ENCODE data around the gene C17orf67. TPM values are rescaled to one million over a fixed set of nuclear protein-coding genes. Genes with fewer than 3 reads are reported as not detected.

The C17orf67 gene
- total RNA-seq, 1 experiment from 2014 or later, result 1.0 TPM

GRCh38 chr17:56880571-56880970, 46.9 kb upstream of the C17orf67 start:
- no peak overlapping the region for H3K4me3 Mint-ChIP-seq
- Histone ChIP-seq H3K79me2 (ENCODE audit: insufficient read depth, low read length) (no peaks in the 10 kb centered on the region), H2AFZ (ENCODE audit: low read length) (no peak overlapping the region), H2BK15ac (ENCODE audit: low read depth, low read length) (no peak overlapping the region), H2BK5ac (ENCODE audit: insufficient read length, low read length) (no peak overlapping the region), H3K9me3 (ENCODE audit: control insufficient read depth, low read depth, low read length) (no peaks in the 10 kb centered on the region), H2BK20ac (ENCODE audit: low read depth, low read length, poor library complexity, severe bottlenecking) (no peak overlapping the region), H2AK5ac (ENCODE audit: insufficient read length, low read length) (no peak overlapping the region), H3K27ac (ENCODE audit: insufficient read length, low read depth, low read length) (no peak overlapping the region), H4K8ac (replicated peaks; ENCODE audit: insufficient read length, low read depth, low read length) (no peak overlapping the region), H2BK120ac (ENCODE audit: low read depth, low read length, poor library complexity, severe bottlenecking) (no peak overlapping the region), H3K4me1 (ENCODE audit: insufficient read depth, low read length) (0 out of 2 replicates have a peak, but pooled peaks cover 3% of the 10 kb centered on the region), H3K4me2 (ENCODE audit: insufficient read depth, insufficient read length, low read length) (no peak overlapping the region), H3K23ac (ENCODE audit: insufficient read length, low read depth, low read length) (no peak overlapping the region), H3K56ac (ENCODE audit: insufficient read length, low read depth, low read length) (no peak overlapping the region), H3K79me1 (ENCODE audit: insufficient read depth, low read depth, low read length, poor library complexity, severe bottlenecking) (no peaks in the 10 kb centered on the region), H4K91ac (ENCODE audit: insufficient read length, low read depth, low read length) (no peak overlapping the region), H3T11ph (ENCODE audit: low read length) (no peak overlapping the region), H3K27me3 (ENCODE audit: insufficient read depth, low read length) (no peaks in the 10 kb centered on the region), H3K4ac (ENCODE audit: low read depth, low read length) (no peak overlapping the region), H2BK12ac (ENCODE audit: insufficient read length, low read depth, low read length) (no peak overlapping the region), H3K14ac (ENCODE audit: insufficient read depth, low read length) (no peak overlapping the region), H3K9ac (ENCODE audit: extremely low read depth, insufficient read length, low read length) (no peak overlapping the region), H4K20me1 (ENCODE audit: control insufficient read depth, insufficient read depth, insufficient read length) (no peaks in the 10 kb centered on the region), H3K23me2 (ENCODE audit: insufficient read length, low read depth, low read length, poor library complexity, severe bottlenecking) (no peaks in the 10 kb centered on the region), H4K5ac (ENCODE audit: insufficient read length, low read depth, low read length) (no peak overlapping the region), H3K18ac (ENCODE audit: insufficient read length, low read depth, low read length) (no peak overlapping the region)
- WGBS (ENCODE audit: extremely low coverage, insufficient read length, low lambda C conversion rate), result no CpG with 5 or more reads among the region's 8 CpGs
- no peaks in the 10 kb centered on the region; a peak in 1 of 7 replicates for H3K36me3 Mint-ChIP-seq (ENCODE audit: insufficient read depth in 1 of 3, low read depth in 3 of 3)
- H3K9me3 Mint-ChIP-seq, result no peaks in the 10 kb centered on the region; a peak in 2 of 5 replicates
- TF ChIP-seq, protein P1, sequence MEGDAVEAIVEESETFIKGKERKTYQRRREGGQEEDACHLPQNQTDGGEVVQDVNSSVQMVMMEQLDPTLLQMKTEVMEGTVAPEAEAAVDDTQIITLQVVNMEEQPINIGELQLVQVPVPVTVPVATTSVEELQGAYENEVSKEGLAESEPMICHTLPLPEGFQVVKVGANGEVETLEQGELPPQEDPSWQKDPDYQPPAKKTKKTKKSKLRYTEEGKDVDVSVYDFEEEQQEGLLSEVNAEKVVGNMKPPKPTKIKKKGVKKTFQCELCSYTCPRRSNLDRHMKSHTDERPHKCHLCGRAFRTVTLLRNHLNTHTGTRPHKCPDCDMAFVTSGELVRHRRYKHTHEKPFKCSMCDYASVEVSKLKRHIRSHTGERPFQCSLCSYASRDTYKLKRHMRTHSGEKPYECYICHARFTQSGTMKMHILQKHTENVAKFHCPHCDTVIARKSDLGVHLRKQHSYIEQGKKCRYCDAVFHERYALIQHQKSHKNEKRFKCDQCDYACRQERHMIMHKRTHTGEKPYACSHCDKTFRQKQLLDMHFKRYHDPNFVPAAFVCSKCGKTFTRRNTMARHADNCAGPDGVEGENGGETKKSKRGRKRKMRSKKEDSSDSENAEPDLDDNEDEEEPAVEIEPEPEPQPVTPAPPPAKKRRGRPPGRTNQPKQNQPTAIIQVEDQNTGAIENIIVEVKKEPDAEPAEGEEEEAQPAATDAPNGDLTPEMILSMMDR (conservative IDR thresholded peaks at IDR 0.05), result no peak
- peaks cover 2 to 4% of the 10 kb centered on the region in 2 experiments for H3K4me1 Mint-ChIP-seq
- no peak overlapping the region for H3K27ac Mint-ChIP-seq
- DNase-seq, result no peak
- H3K27me3 Mint-ChIP-seq (ENCODE audit: low read depth), result peaks cover 6% of the 10 kb centered on the region

Measured in H9 (cell line).